ENCODE measurements around the gene BIRC2.

The BIRC2 gene

DNA sequence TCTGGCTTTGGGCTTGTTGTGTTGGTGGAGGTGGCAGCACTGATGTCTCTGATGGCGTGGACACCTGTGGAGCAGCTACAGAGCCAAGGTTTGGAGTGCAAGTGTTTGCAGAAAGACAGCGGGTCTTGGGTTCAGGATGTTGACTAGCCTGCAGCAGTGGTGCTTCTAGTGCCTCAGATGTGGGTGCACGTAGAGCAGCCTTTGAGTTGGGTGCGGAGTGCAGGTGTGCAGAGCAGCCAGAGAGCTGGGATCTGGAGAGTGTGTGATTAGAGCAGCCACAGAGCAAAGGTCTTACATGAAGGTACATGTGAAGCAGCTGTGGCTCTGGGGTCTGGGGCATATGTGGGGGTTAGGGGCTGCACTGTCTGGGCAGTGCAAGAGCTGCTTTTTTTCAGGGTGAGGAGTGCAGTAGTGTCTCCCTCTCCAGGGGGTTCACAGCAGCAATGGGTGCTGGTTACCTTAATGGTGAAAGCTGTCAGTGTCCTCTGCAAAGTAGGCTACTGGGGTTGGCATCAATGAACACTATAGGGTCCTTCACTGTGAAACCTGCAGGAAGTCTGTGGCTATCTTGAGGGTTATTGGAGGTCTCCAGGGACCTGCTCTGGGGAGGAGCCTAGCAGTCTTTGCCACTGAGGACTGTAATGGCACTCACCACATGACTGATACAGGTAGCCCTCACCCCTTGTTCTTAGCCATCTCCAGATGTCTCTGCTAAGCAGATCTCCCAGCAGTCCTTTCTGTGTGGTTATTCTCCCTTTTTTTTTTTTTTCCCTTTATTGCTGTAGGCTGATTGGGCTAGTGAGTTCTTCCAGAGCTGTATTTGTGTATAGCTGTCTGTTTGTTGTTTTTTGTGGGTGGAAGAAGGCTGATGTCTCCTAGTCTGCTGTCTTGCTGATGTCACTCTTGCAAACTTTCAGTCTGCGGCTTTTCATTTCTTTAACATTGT, 14.3 kb downstream of the BIRC2 start:
- no peak overlapping the region for H2BK12ac ChIP-seq (ENCODE audit: low read length)
- H2BK120ac ChIP-seq (ENCODE audit: insufficient read depth, low read length, poor library complexity): no peak overlapping the region
- H3K4ac ChIP-seq (ENCODE audit: low read depth, low read length): no peak overlapping the region
- H2BK5ac ChIP-seq (ENCODE audit: low read depth, low read length, poor library complexity): no peak overlapping the region
- H3K4me1 ChIP-seq (ENCODE audit: control insufficient read depth in 1 of 2, insufficient read depth in 2 of 2, low read length in 2 of 2): no peaks in the 10 kb centered on the region
- H3K9ac ChIP-seq (ENCODE audit: low read length): no peak overlapping the region
- no peaks in the 10 kb centered on the region for H3K79me2 ChIP-seq (ENCODE audit: control insufficient read depth, insufficient read depth, low read length, poor library complexity)
- WGBS (ENCODE audit: extremely low coverage, insufficient coverage, insufficient read length): no CpG with 5 or more reads among the region's 5 CpGs
- H4K91ac ChIP-seq (ENCODE audit: low read depth, low read length): no peak overlapping the region
- H2AFZ ChIP-seq (ENCODE audit: insufficient read depth, low read length, poor library complexity): no peak overlapping the region
- H3K23ac ChIP-seq (ENCODE audit: low read length): no peak overlapping the region
- no peak overlapping the region for H3K27ac ChIP-seq (ENCODE audit: low read depth, low read length)
- no peak overlapping the region for H3K14ac ChIP-seq (ENCODE audit: low read length)
- no peak overlapping the region for H3K4me3 ChIP-seq (ENCODE audit: low read depth, low read length)
- H3K36me3 ChIP-seq (ENCODE audit: control insufficient read depth in 1 of 2, insufficient read depth in 2 of 2, low read length in 2 of 2): peaks cover 21 to 25% of the 10 kb centered on the region in 2 experiments
- H4K8ac ChIP-seq (ENCODE audit: low read depth, low read length): no peak overlapping the region
- H3K9me3 ChIP-seq (ENCODE audit: insufficient read depth, low read depth, low read length): no peaks in the 10 kb centered on the region
- H3K18ac ChIP-seq (ENCODE audit: low read length): no peak overlapping the region
- H3K79me1 ChIP-seq (ENCODE audit: low read length): no peaks in the 10 kb centered on the region
- DNase-seq: no peak
- no peak overlapping the region for H2AK5ac ChIP-seq (ENCODE audit: low read length)
- H4K12ac ChIP-seq (ENCODE audit: low read depth, low read length): no peak overlapping the region
- H3K27me3 ChIP-seq (ENCODE audit: insufficient read depth, low read length): no peaks in the 10 kb centered on the region
- no peak overlapping the region for H3K4me2 ChIP-seq (ENCODE audit: low read length)

DNA sequence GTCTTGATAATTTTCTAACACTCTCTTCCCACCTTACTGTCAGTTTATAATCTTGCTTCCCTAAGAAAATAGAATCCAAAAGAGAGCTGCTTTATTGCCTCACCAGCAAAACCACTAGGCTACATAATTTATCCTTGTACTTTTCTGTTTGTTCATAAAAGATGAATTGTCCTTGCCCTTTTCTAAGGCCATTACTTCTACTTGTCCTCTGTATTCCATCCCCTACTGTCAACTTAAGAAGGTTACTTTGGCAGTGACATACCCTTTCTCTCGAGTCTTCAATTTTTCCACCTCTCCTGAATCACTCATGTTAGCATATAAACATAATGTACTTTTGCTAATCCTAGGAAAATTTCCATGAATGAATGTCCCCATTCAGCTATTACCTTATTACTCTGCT, 18.0 kb downstream of the BIRC2 start:
- Histone ChIP-seq H3K27me3 (ENCODE audit: insufficient read depth, low read length) (no peaks in the 10 kb centered on the region), H3K9ac (ENCODE audit: low read length) (no peak overlapping the region), H4K12ac (ENCODE audit: low read depth, low read length) (no peak overlapping the region), H3K36me3 (ENCODE audit: control insufficient read depth in 1 of 2, insufficient read depth in 2 of 2, low read length in 2 of 2) (peaks cover 19 to 26% of the 10 kb centered on the region in 2 experiments), H3K4me3 (ENCODE audit: low read depth, low read length) (no peak overlapping the region), H3K4ac (ENCODE audit: low read depth, low read length) (no peak overlapping the region), H3K9me3 (ENCODE audit: insufficient read depth, low read depth, low read length) (no peaks in the 10 kb centered on the region), H3K4me2 (ENCODE audit: low read length) (no peak overlapping the region), H4K8ac (ENCODE audit: low read depth, low read length) (no peak overlapping the region), H3K27ac (ENCODE audit: low read depth, low read length) (no peak overlapping the region), H2AFZ (ENCODE audit: insufficient read depth, low read length, poor library complexity) (no peak overlapping the region), H2BK120ac (ENCODE audit: insufficient read depth, low read length, poor library complexity) (no peak overlapping the region), H3K14ac (ENCODE audit: low read length) (no peak overlapping the region), H2AK5ac (ENCODE audit: low read length) (no peak overlapping the region), H3K79me2 (ENCODE audit: control insufficient read depth, insufficient read depth, low read length, poor library complexity) (no peaks in the 10 kb centered on the region), H3K23ac (ENCODE audit: low read length) (no peak overlapping the region), H3K4me1 (ENCODE audit: control insufficient read depth in 1 of 2, insufficient read depth in 2 of 2, low read length in 2 of 2) (no peaks in the 10 kb centered on the region), H2BK12ac (ENCODE audit: low read length) (no peak overlapping the region), H4K91ac (ENCODE audit: low read depth, low read length) (no peak overlapping the region), H2BK5ac (ENCODE audit: low read depth, low read length, poor library complexity) (no peak overlapping the region), H3K79me1 (ENCODE audit: low read length) (no peaks in the 10 kb centered on the region), H3K18ac (ENCODE audit: low read length) (no peak overlapping the region)
- DNase-seq: no peak
- no CpG with 5 or more reads among the region's 1 CpG for WGBS (ENCODE audit: extremely low coverage, insufficient coverage, insufficient read length)

DNA sequence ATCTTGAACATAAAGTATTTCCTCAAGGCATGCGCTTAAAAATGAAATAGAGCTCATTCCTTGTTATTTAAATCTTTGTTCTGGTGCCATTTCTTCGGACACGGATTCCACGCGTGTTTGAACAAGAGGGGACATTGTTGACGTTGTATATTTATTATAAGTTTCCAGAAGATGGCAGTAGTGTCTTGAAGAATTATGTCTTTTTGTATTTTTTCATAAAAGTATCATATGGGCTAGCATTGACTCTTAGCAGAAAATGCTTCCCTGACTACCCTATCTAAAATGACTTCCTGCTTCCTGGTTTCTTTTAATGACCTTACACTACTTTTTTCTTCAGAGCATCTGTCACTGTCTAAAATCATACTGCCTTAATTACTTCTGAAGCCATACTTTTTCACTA, 20.4 kb downstream of the BIRC2 start:
- no peak overlapping the region for H2BK5ac ChIP-seq (ENCODE audit: low read depth, low read length, poor library complexity)
- WGBS (ENCODE audit: extremely low coverage, insufficient coverage, insufficient read length): no CpG with 5 or more reads among the region's 6 CpGs

DNA sequence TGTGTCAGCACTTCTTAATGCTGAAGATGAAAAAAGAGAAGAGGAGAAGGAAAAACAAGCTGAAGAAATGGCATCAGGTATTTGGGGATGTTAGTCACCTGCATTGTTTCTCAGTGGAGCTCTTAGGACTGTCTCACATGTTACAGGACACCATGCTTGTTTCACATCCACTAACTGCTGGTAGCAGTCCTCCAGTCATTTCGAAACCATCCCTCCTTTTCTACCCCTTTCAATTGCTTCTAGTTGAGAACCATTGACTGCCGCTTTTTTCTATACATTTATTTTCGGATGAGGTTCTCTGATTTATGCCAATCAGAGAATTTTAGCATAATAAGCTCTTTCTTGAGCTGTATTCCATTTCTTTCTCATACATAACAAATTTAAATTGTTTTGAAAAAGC, 21.5 kb downstream of the BIRC2 start:
- no peak overlapping the region for H3K14ac ChIP-seq (ENCODE audit: low read length)
- H3K4me1 ChIP-seq (ENCODE audit: control insufficient read depth in 1 of 2, insufficient read depth in 2 of 2, low read length in 2 of 2): no peaks in the 10 kb centered on the region
- H2BK12ac ChIP-seq (ENCODE audit: low read length): no peak overlapping the region
- no peaks in the 10 kb centered on the region for H3K79me2 ChIP-seq (ENCODE audit: control insufficient read depth, insufficient read depth, low read length, poor library complexity)
- H3K4me2 ChIP-seq (ENCODE audit: low read length): no peak overlapping the region
- peak in 1 of 2 donors; percentile 5 for DNase-seq
- no peak overlapping the region for H2BK5ac ChIP-seq (ENCODE audit: low read depth, low read length, poor library complexity)
- H3K18ac ChIP-seq (ENCODE audit: low read length): no peak overlapping the region
- no peak overlapping the region for H2AK5ac ChIP-seq (ENCODE audit: low read length)
- H4K8ac ChIP-seq (ENCODE audit: low read depth, low read length): no peak overlapping the region
- WGBS (ENCODE audit: extremely low coverage, insufficient coverage, insufficient read length): no CpG with 5 or more reads among the region's 3 CpGs
- H3K9me3 ChIP-seq (ENCODE audit: insufficient read depth, low read depth, low read length): no peaks in the 10 kb centered on the region
- H3K27ac ChIP-seq (ENCODE audit: low read depth, low read length): no peak overlapping the region
- no peak overlapping the region for H4K91ac ChIP-seq (ENCODE audit: low read depth, low read length)
- no peak overlapping the region for H4K12ac ChIP-seq (ENCODE audit: low read depth, low read length)
- peaks cover 8 to 14% of the 10 kb centered on the region in 2 experiments for H3K36me3 ChIP-seq (ENCODE audit: control insufficient read depth in 1 of 2, insufficient read depth in 2 of 2, low read length in 2 of 2)
- H2BK120ac ChIP-seq (ENCODE audit: insufficient read depth, low read length, poor library complexity): no peak overlapping the region
- no peak overlapping the region for H3K4me3 ChIP-seq (ENCODE audit: low read depth, low read length)
- H3K27me3 ChIP-seq (ENCODE audit: insufficient read depth, low read length): no peaks in the 10 kb centered on the region
- no peak overlapping the region for H2AFZ ChIP-seq (ENCODE audit: insufficient read depth, low read length, poor library complexity)
- H3K79me1 ChIP-seq (ENCODE audit: low read length): no peaks in the 10 kb centered on the region
- no peak overlapping the region for H3K23ac ChIP-seq (ENCODE audit: low read length)
- no peak overlapping the region for H3K9ac ChIP-seq (ENCODE audit: low read length)
- H3K4ac ChIP-seq (ENCODE audit: low read depth, low read length): no peak overlapping the region

More for the DNA sequence above, 20.4 kb downstream of the BIRC2 start:
- Histone ChIP-seq H2AK5ac (ENCODE audit: low read length) (no peak overlapping the region), H3K23ac (ENCODE audit: low read length) (no peak overlapping the region), H3K27me3 (ENCODE audit: insufficient read depth, low read length) (no peaks in the 10 kb centered on the region), H4K8ac (ENCODE audit: low read depth, low read length) (no peak overlapping the region), H3K4me2 (ENCODE audit: low read length) (no peak overlapping the region), H3K9me3 (ENCODE audit: insufficient read depth, low read depth, low read length) (no peaks in the 10 kb centered on the region), H4K91ac (ENCODE audit: low read depth, low read length) (no peak overlapping the region), H2BK120ac (ENCODE audit: insufficient read depth, low read length, poor library complexity) (no peak overlapping the region), H2BK12ac (ENCODE audit: low read length) (no peak overlapping the region), H3K4me1 (ENCODE audit: control insufficient read depth in 1 of 2, insufficient read depth in 2 of 2, low read length in 2 of 2) (no peaks in the 10 kb centered on the region), H3K36me3 (ENCODE audit: control insufficient read depth in 1 of 2, insufficient read depth in 2 of 2, low read length in 2 of 2) (peaks cover 8 to 14% of the 10 kb centered on the region in 2 experiments), H3K4ac (ENCODE audit: low read depth, low read length) (no peak overlapping the region), H3K79me1 (ENCODE audit: low read length) (no peaks in the 10 kb centered on the region), H3K9ac (ENCODE audit: low read length) (no peak overlapping the region), H3K14ac (ENCODE audit: low read length) (no peak overlapping the region), H4K12ac (ENCODE audit: low read depth, low read length) (no peak overlapping the region), H3K4me3 (ENCODE audit: low read depth, low read length) (no peak overlapping the region), H3K18ac (ENCODE audit: low read length) (no peak overlapping the region), H2AFZ (ENCODE audit: insufficient read depth, low read length, poor library complexity) (no peak overlapping the region), H3K79me2 (ENCODE audit: control insufficient read depth, insufficient read depth, low read length, poor library complexity) (no peaks in the 10 kb centered on the region), H3K27ac (ENCODE audit: low read depth, low read length) (no peak overlapping the region)
- DNase-seq: peak in 1 of 2 donors; percentile 42

Measured in trophoblast cell (in vitro differentiated cells and primary cell).